K562 treated with DMSO at 1 percent for 4 hours (cell line): ENCODE measurements around the gene SPRYD3. TPM values are rescaled to one million over a fixed set of nuclear protein-coding genes. Genes with fewer than 3 reads are reported as not detected.

Experiments used
- total RNA-seq: library from RNA; unstranded; fragments of 300-600 nt; gene quantifications from 2 replicates; pipeline ENCODE4 v1.2.3, GENCODE V29; 2022; ENCODE audit not compliant: insufficient read depth

The SPRYD3 gene
- total RNA-seq = 9.6 and 12.4 TPM in 2 replicates

DNA sequence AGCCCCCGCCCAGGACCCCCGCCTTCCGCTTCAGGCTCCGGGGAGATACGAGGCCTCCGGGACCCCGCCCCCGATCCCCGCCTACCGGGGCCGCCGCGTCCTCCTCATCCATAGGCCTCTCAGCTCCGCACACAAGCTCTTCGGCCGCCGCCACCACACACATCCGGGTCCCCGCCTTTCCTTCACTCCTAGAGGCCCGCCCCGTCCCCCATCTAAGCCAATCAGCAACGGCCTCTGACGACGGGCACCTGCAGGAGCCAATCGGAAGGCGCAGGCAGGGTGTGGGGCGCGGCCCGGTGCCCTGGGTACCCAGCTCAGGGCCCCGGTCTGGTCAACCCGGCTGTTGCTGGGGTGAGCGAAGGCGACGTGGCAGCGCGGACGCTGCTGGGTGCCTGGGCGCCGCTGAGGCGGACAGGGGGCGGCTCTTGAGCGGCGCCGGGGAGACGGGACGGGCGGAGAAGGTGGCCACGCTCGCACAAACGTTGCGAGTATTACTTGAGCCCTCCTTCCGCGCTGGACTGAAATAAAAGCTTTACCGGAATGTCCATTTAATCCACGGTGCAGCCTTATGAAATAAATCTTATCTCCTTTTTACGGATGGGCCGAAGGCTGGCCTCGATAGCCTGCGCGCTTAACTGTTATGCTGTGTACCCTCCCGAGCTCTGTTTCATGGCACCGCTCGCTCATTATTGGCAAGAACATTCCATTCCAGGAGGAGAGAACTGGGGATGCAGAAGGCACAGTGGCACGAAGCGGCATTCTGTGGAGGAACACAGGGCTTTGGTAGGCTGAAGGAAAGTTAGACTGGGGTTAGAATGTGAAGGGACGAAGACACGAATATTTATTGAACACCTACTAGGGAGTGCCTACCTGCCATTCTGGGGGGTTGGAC is at the start of gene SPRYD3:
Gene SPRYD3 (minus strand): TSS at position 165 of the 892 bp plus-strand sequence. CDS start 57 bp downstream, at position 108.

DNA sequence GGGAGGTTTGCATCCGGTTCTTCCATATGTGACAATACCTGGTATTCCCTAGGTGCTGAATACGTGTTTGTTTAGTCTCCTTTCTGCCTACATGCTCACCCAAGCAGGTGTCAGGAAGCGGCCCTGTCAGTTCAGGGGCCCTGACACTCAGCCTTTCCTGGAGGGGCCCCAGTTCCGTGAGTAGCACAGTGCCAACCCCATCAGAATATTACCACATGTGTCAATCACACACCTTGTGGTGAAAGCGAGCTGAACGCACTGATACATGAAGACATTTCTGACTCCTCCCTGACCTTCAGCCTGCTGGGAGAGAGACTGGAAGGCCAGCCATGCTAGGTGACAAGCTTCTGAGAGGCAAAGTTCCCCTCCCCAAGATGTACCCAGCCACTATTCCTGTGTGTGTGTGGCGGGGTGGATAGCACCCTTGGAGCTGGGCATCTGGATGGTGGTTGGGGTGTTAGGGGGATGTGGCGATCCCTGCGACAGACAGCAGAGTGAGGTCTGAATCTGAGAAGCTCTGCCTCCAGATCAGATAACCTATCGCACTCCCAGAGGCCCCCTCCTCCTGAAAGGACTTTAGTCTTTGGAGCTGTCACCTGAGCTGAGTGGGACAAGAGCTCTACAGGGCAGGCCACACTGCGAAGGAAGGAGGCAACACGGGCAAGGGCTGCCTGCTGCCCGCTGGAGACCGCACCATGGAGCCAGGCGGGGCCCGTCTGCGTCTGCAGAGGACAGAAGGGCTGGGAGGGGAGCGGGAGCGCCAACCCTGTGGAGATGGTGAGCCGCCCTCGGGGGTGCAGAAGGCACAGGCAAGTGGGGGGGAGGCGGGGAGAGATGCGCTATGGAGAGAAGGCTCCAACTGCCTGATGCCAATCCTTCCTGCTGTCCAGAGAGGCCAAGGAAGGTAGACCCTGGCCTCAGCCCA is 24.0 kb upstream of the SPRYD3 start, which contains the start of gene SOAT2:
Gene SOAT2 (plus strand): TSS at position 604 of the 925 bp plus-strand sequence. CDS start 92 bp downstream, at position 696.

DNA sequence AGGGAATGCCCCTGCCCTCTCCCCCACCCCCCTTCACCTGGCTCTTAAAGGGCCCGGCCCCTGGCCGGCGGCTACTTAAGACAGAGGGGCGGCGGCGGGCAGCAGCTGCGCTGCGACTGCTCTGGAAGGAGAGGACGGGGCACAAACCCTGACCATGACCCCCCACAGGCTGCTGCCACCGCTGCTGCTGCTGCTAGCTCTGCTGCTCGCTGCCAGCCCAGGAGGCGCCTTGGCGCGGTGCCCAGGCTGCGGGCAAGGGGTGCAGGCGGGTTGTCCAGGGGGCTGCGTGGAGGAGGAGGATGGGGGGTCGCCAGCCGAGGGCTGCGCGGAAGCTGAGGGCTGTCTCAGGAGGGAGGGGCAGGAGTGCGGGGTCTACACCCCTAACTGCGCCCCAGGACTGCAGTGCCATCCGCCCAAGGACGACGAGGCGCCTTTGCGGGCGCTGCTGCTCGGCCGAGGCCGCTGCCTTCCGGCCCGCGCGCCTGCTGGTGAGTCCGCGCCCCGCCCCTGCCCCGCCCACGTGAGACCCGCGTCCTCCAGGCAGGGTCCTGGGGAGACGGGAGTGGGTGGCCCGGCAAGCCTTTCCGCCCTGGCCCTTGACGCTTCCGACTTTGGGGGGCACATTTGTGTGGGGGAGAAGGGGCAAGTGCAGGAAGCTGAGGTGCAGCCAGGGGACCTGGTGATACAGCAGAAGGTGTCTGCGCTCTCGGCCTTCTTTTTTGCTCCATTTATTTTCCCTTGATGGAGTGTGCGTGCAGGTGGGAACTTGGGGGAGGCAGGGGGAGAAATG is 18.6 kb upstream of the SPRYD3 start, which contains the start of gene IGFBP6:
Gene IGFBP6 (plus strand): TSS at position 104 of the 790 bp plus-strand sequence. CDS start 51 bp downstream, at position 155.

GRCh38 chr12:53049571-53050318 is 29.4 kb downstream of the SPRYD3 start, which contains the start of gene TNS2:
Gene TNS2, plus strand, starts transcription at chr12:53050065. Its CDS starts 121 bp downstream, at chr12:53050186.

Other genes with a start within 250 kb of the SPRYD3 start
- not detected in 2 replicates for gene KRT79, start 245.1 kb downstream of the SPRYD3 start, total RNA-seq
- gene KRT78, start 230.4 kb downstream of the SPRYD3 start, total RNA-seq = not detected in 2 replicates
- gene KRT8, start 174.3 kb downstream of the SPRYD3 start, total RNA-seq = 491 and 520 TPM in 2 replicates
- gene KRT18, start 130.3 kb downstream of the SPRYD3 start, total RNA-seq = 335 and 369 TPM in 2 replicates
- 328 TPM in 2 replicates for gene EIF4B, start 72.9 kb downstream of the SPRYD3 start, total RNA-seq
- gene TNS2, start 29.3 kb downstream of the SPRYD3 start, total RNA-seq = 1.4 and 1.5 TPM in 2 replicates
- not detected in 2 replicates for gene IGFBP6, start 18.3 kb upstream of the SPRYD3 start, total RNA-seq
- gene SOAT2, start 24.1 kb upstream of the SPRYD3 start, total RNA-seq = not detected in 2 replicates
- 8.9 and 13.9 TPM in 2 replicates for gene ZNF740, start 101.3 kb upstream of the SPRYD3 start, total RNA-seq
- 2.3 and 8.1 TPM in 2 replicates for gene CSAD, start 101.5 kb upstream of the SPRYD3 start, total RNA-seq
- 1.5 and 2.8 TPM in 2 replicates for gene ITGB7, start 127.9 kb upstream of the SPRYD3 start, total RNA-seq
- gene RARG, start 152.8 kb upstream of the SPRYD3 start, total RNA-seq = 2.6 and 3.4 TPM in 2 replicates
- gene ESPL1, start 188.9 kb upstream of the SPRYD3 start, total RNA-seq = 29.5 and 30.5 TPM in 2 replicates
- gene PFDN5, start 216.2 kb upstream of the SPRYD3 start, total RNA-seq = 635 and 661 TPM in 2 replicates
- gene MYG1, start 220.3 kb upstream of the SPRYD3 start, total RNA-seq = 13.3 and 24.0 TPM in 2 replicates
- 64.3 and 78.2 TPM in 2 replicates for gene AAAS, start 242.2 kb upstream of the SPRYD3 start, total RNA-seq